GM18499 (cell line): Measurements from ENCODE around the gene OR2T3.
A peak's percentile ranks its signal among the peaks of the same experiment; 100 is the strongest.
"Not testable (repeated sequence)": the region's sequence is repeated elsewhere in the genome, so short reads cannot be mapped to it uniquely, and the experiment has no call there.

Experiments used
- ATAC-seq: cut with Tn5 transposase; IDR thresholded peaks from one replicate; pipeline ENCODE4 v1.9.1; 2021; ENCODE audit warnings: moderate number of reproducible peaks; ENCODE audit not compliant: insufficient read depth, unreplicated experiment

Gene OR2T3

GRCh38 chr1:248473051-248473450, at the start of gene OR2T3:
Gene OR2T3, plus strand, starts transcription at chr1:248473351. Its CDS starts 0 bp downstream, at chr1:248473351.
- ATAC-seq, result not testable (repeated sequence)

- ATAC-seq, result peak; percentile 30
These were observed 45.5 kb upstream of the OR2T3 start for GRCh38 chr1:248427526-248428191.

GRCh38 chr1:248428192-248428533, 45.0 kb upstream of the OR2T3 start:
- ATAC-seq, result peak; percentile 97

GRCh38 chr1:248431683-248432082, 41.5 kb upstream of the OR2T3 start:
- not testable (repeated sequence) for ATAC-seq

GRCh38 chr1:248432201-248432600, 41.0 kb upstream of the OR2T3 start:
- ATAC-seq, result not testable (repeated sequence)

GRCh38 chr1:248433811-248434415, 39.2 kb upstream of the OR2T3 start:
- ATAC-seq, result not testable (repeated sequence)

- ATAC-seq, result not testable (repeated sequence)
These were observed 38.2 kb upstream of the OR2T3 start for GRCh38 chr1:248434913-248435312.

- ATAC-seq, result not testable (repeated sequence)
These were observed 36.8 kb upstream of the OR2T3 start for GRCh38 chr1:248436303-248436702.

GRCh38 chr1:248438668-248439067, 34.5 kb upstream of the OR2T3 start:
- not testable (repeated sequence) for ATAC-seq

GRCh38 chr1:248439283-248439682, 33.9 kb upstream of the OR2T3 start:
- ATAC-seq, result not testable (repeated sequence)

- ATAC-seq, result not testable (repeated sequence)
These were observed 30.5 kb upstream of the OR2T3 start for GRCh38 chr1:248442500-248443277.

- not testable (repeated sequence) for ATAC-seq
These were observed 28.5 kb upstream of the OR2T3 start for GRCh38 chr1:248444603-248445002.

- not testable (repeated sequence) for ATAC-seq
These were observed 27.8 kb upstream of the OR2T3 start, which contains the start of gene OR2T2 for GRCh38 chr1:248445399-248445798. Gene OR2T2, plus strand, starts transcription at chr1:248445637. Its CDS starts 7,161 bp downstream, at chr1:248452798.

GRCh38 chr1:248448409-248449074, 24.6 kb upstream of the OR2T3 start:
- peak; percentile 45 for ATAC-seq

GRCh38 chr1:248449821-248450465, 23.2 kb upstream of the OR2T3 start:
- not testable (repeated sequence) for ATAC-seq

GRCh38 chr1:248450466-248451145, 22.5 kb upstream of the OR2T3 start:
- peak; percentile 64 for ATAC-seq

- ATAC-seq, result not testable (repeated sequence)
These were observed 19.5 kb upstream of the OR2T3 start for GRCh38 chr1:248453619-248454018.

GRCh38 chr1:248455045-248455444, 18.1 kb upstream of the OR2T3 start:
- ATAC-seq, result not testable (repeated sequence)

GRCh38 chr1:248456635-248457034, 16.5 kb upstream of the OR2T3 start:
- ATAC-seq, result not testable (repeated sequence)
